Hematopoietic multipotent progenitor cell treated with erythropoietin and hydrocortisone succinate and interleukin-3 and kit ligand, for 6 days (in vitro differentiated cells): ENCODE results near the gene BCDIN3D.
"Not testable (repeated sequence)": the region's sequence is repeated elsewhere in the genome, so short reads cannot be mapped to it uniquely, and the experiment has no call there.

Experiments used
- DNase-seq: peaks from one replicate; pipeline ENCODE4 v3.0.0-alpha.2; 2015

BCDIN3D gene

DNA sequence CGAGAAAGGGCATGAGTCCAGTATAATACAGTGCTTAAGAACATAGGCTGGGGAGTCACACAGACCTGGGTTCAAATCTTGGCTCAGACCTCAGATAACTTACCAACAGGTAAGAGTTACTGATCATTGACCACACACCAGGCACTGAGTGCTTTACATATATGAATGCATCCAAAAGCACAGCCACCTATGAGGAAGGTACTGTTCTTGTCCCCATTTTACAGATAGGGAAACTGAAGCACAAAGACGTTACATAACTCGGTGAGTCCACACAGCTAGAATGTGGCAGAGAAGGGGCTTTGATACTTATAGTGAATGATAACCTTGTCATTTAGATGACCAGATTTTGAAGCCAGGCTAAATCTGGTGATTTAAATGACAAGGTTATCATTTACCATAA, 33.2 kb upstream of the BCDIN3D start:
- DNase-seq = no peak

DNA sequence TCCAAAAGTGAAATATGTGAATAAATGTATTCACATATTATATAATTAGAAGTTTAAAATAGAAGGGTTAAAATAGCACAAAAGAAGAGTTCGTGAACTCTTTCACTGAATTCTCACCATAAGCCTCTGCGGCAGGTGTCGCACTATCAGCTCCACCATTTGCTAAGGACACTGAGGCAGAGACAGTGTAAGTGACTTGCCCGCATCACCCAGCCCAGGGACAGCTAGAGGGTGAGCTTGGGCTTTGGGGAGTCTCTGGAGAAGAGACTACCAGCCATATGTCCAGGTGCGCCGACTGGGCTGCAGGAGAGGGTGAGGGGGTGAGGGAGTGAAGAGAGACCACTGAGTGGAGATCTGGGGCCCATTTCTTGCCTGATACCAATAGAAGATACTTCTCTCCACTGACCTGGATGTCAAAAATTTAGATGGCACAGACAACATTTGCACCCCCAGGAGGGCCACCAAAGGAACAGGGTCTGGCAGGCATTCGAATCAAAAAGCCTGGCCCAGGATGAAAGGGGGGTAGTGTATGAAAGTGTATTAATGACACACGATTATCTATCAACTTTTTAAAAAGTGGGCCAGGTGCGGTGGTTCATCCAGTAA, 32.3 kb upstream of the BCDIN3D start:
- DNase-seq = no peak

DNA sequence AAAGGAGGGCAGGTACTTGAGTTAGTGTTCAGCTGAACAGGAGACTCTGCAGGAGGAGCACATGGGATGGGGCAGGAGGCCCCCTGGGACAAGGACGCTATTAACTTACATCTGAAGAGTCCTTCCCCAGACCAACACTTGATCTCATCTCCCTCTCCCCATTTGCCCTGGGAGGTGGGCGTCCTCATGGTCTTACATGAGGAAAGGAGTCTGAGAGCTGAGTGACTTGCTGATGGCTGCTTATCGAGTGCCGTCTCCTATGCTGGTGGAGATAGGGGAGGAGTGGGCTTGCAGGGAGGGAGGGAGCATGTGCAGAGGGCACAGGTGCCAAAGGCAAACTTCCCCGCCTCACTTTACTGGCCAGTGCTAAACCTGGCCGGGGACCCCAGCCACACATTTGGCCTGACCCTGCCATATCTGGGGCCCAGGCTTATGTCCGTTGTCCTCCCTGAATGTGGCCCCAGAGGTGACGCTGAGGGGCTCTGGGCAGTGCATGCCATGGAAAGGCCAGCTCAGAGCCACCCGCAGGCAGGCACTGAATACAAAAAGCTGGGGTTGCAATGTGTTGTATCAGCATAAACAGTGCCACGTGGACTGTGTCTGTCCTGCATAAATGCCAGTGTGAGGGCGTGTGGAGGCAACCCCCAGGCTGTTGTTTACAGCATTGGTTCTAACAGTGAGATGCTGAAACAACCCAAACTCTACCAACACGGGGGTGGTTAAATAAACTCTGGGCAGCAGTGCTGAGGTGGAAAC, 31.4 kb upstream of the BCDIN3D start:
- DNase-seq = no peak

DNA sequence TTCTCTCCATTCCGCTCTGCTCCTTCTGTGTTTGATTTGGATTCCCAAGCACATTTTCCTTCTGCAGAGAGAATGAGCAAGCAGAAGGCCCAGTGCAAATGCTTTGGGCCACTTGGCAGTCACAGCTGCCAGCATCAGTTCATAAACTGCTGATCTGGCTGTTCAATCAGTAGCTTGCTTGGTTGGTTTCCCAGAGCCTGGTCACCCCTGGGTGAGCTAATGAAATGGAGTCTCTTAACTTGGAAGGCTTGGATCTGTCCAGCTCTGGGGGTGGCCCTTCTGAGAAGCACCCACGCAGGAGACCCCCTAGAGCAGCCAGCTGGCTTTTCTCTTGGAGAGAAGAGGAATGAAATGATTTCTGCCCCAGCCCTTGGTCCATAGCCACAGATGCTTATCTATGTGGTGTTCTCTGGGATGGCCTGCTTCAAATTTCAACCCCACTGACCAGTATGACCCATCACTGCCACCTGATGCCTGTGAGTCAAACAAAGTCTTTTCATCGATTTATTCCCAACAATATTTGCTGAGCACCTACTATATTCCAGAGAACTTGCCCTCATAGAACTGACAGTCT, 30.5 kb upstream of the BCDIN3D start:
- no peak for DNase-seq

DNA sequence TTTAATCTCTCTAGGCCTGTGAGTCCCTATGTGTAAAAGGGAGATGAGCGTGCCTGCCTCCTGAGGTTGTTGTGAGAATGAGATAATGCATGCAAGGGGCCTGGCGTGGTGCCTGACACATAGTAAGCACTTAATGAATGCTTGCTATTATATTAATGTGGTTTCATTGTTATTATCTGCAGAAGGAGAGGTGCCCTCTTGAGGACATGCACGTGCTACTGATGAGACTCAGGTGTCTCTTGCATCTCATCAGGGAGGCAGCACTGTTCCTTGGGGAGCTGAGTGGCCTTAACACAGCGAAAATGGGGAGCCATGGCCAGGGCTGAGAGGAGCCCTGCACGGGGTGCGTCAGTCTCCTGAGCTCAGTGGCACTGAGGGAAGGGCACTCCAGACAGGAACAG, 29.9 kb upstream of the BCDIN3D start:
- DNase-seq = peak; percentile 89

DNA sequence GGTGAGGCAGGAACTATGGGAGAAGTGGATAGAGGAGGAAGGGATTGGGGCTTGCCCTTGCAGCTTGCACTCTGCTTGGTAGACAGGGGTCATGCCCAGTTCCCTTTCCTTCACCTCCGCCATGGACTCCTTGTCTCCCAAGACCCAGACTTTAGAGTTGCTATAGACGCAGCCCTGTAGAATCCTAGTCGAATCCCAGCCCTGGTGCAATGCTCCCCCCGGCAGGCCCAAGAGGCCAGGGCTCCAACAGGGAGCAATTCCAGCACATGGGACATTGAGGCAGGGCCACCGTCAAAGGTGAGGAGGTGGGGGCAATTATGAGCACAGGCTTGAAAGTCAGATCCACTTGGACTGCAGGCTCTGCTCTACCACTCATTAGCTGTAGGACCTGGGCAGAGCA, 29.5 kb upstream of the BCDIN3D start:
- DNase-seq = no peak

DNA sequence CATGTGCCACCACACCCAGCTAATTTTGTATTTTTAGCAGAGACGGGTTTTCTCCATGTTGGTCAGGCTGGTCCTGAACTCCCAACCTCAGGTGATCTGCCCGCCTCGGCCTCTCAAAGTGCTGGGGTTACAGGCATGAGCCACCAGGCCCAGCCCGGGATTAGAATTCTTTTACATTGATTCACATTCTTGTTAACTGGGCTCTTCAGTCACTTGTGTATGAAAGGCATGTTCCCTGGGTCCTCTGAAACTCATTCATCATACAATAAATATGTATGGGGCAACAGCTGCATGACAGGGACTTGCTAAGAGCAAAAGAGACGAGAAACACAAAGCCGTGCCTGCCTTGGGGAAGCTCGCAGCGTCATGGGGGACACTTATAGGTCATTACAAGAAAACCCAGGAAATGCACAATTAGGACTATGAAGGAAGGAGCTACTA, 28.9 kb upstream of the BCDIN3D start:
- not testable (repeated sequence) for DNase-seq

DNA sequence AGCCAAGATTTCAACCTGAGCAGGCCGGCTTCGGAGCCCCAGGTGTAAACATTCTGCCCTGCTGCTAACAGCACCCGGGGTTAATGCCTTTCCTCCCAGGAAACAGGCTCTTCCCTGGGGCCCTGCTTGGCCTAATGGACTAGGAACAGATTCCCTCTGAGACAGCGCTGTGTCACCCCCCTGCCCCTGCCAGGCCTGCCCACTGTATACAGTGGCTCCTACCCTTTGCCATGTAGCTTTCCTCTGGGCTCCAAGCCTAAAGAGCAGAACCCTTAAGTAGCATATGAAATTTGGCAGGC, 28.3 kb upstream of the BCDIN3D start:
- no peak for DNase-seq

DNA sequence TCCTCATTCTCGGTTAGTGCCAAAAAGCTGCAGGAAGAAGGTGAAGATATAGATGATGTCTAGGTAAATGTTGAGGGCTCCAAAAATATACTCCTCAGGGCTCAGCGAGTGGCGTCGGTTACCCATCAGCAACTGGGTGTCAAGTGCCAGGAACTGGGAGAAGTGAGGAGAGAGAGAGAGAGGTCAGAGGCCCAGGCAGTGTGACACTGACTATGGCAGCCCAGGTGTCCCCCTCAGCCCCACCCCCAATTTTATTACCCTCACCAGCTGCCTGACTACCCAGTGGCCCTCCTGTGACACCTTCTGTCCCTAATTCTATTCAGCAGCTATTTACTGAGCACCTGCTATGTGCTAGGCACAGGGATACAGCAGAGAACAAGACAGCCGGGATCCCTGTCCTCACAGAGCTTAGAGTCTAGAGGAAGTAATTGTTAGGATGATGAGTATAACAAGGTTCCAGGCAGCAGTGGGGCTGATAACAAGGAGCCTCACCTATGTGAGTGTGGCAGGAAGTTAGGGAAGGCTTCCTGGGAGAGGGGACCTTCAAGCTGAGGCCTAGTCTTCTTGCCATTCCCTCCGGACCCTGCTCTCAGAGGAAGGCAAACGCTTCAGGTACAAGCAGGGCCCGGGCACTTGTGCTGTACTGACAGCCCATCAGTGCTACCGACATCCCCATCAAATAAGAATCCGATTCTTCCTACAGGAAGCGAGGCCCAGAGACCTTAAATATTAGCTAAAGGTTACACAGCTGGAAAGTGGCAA, 27.8 kb upstream of the BCDIN3D start:
- no peak for DNase-seq

DNA sequence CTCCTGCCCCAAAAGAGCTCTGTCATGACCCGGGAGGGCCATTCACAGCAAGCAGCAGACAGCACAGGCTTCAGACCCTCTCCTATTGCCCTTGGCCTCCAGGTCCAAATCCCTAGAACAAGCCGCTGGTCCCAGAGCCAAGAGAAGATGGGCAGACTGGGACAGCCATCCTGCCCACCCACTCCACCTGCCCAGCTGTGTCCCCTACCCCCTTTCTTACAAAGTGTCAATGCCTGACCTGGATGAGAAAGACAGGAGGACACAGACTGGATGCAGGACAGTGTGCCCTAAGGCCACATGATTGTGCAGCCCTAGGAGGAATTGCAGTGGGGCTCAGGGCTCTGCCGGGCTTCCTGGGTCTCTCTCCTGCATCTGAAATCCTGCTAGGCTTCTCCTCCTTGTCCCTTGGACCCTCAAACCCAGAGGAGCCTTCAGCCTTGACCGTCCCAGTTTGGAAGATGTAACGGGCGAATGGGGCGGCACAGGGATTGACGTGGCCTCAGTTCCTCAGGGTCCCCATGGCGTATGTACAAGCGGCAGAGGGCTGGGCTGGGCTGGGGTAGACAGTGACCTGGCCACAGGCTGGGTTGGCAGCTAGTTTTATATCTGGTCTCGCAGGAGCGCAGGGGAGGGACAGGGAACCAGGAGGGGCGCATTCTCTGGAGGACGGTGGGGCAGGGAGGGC, 27.1 kb upstream of the BCDIN3D start:
- no peak for DNase-seq

DNA sequence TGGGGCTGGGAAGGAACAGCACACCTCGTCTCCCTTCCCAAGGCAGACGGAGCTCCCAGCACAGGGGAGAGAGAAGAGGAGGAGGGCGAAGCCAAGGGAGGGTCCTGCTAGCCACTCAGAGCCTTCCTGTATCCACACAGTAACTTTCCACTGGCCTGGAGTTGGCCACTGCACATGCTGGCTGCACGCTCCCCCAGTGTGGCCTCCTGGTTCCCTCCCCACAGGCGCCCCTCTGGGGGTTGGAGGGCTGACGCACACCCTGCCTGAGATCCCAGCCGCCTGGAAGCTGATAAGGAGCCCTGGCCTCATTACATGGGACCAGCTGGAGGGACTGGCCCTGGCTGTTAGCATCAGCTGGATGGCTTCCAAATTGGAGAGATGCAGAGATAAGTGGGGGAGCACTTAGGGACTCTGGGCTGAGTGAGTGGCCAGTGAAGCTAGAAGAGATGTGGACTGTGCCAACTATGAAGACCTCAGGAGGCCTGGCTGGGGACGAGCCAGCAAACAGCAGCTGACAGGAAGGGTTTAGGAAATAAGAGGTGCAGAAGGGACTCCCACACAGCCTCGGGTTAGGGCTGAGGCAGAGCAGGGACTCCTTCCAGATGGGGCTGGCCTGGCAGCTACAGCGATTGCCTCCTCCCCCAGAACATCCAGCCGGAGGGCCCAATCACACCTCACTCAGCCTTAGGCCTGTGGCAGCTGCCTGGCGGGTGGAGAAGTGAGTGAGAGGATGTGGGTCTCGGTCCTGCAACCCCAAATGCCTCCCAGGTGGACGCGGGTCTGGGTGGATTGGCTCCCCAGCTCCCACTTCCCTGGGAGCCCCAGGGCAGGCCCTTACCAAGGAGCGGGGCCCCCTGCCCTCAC, 26.3 kb upstream of the BCDIN3D start:
- DNase-seq = peak; percentile 92

DNA sequence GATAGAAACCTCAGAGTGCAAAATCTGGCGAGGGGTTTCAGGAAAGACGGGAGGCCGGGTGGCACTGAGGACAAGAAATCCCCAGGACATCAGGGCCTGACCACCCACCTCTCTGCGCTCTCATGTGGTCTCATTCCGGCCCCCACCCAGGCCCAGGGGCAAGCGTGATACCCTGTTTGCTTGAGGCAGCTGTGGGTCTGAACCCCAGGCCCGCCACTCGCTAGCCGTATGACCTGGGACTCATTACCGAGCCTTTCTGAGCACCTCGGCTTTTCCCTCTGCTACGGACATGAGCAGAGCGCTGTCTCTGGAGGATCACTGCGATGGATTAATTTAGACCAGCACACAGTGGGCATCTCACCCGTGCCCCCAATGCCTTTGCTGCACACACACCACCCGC, 25.5 kb upstream of the BCDIN3D start:
- DNase-seq = no peak

DNA sequence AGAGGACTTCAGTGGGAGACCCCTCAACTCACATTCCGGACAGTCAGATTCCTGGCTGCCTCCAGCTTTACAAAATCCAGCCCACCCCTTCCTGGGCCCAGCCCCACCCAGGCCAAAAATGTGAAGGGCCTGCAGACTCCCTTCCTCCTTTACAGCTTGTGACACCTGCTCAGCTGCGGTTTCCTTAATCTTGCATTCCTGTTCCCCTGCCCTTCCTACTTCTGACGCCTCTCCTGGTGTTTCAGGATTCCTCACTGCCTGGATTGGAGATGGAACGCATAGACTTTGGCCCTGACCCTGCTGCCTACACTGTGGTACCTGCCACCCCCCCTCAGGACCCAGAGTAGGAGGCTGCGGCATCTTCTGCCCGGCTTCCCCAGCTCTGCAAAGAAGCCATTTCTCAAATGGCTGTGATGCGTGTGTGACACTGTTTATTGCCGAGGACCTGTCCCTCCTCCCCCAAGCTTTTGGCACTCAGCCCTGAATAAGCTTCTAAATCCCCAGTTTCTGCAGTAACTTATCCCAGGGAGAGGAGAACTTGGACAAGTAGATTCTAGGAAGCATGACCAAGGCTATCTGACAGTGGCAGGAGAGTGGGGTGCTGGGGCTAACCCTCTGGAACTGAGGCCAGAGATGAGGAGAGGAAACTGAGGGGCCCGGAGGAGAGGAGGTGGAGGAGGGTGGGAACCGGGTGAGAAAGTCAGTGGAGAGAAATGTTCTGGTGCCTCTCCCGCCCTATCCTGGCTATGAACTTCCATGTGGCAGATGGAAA, 24.9 kb upstream of the BCDIN3D start:
- peak; percentile 19 for DNase-seq

DNA sequence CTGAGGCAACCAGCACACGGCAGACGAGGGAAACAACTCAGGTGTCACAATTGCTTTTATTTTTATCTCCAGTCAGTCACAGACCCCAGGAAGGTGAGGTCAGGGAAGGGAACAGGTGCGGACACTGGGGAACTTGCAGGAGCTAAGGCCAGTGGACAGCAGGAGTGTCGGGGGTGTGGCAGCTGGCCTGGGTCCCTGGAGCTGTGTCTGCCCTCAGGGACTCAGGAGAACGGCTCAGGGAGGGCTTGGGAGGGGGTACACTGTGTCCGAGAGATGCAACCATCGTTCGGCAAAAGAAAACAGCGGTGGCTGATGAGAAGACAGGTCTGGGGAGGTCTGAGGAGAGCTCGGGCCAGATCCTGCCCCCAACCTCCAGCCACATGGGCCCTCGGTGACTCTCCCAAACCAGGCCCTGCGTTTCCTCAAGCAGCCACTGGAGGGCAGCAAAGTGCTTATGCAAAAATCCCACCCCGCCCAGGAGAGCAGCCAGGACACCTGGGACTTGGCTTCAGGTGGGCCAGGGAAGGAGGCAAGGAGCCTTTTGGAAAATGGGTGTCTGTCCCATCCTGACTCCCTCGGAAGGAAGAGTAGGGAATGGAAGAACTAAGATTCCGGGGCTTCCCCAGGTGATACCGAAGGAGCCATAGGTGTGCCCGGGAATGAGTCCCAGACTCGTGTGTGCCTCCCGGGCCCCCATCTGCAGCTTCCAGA, 24.1 kb upstream of the BCDIN3D start:
- DNase-seq = peak; percentile 83

DNA sequence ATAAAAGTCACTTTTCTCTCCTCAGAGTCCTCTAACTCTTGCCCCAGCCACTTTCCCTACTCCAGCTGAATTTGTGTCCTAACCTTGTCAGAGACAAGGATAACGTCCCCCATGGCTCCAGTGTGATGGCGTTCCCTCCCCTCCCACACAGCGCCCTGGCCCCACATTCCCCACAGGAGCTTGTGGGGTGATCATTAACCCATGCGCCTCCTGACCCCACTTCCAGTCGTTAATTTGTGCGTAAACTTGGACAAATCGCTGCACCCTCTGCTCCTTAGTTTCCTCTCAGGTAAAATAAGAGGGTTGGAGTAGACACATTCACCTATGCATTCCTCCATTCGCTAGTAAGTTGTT, 22.9 kb upstream of the BCDIN3D start:
- DNase-seq = no peak

DNA sequence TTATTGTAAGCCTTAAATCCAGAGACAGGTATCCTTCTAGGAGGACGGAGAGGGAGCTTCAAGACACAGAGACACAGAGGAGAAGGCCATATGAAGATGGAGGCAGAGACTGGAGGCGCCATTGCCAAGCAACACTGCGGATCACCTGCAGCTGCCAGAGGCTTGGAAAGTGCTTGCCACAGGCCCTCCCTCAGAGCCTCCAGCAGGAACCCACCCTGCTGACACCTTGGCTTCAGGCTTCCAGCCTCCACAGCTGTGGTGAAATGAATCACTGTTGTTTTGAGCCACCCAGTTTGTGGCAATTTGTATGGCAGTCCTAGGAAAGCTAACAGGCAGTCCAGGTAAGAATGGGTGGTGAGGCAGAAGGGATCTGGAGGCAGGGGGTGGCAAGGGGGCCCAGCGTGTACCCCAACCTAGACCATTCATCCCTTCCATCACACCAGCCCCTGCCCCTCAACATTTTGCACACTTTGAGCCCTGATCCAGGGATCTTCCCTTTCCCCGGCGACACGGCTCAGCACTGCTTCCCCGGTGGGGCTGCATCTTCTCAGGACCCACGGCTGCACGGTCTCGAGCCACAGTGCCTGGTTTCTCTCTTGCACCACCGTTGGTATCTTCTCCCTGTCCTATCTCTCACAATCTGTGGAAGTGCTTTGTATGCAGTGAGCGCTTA, 22.3 kb upstream of the BCDIN3D start:
- no peak for DNase-seq

DNA sequence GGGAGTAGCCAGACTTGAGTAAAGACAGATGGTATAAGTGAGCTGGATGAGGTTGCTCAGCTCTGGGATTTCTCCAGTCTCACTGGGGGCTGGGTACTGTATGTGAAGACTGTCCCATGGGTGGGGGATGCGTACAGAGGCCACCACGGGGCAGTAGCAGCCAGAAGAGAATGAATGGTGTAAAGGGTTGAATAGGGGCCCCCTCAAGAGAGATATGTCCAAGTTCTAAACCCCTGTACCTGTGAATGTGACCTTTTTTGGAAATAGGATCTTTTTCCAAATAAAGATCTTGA, 21.8 kb upstream of the BCDIN3D start:
- DNase-seq = no peak

DNA sequence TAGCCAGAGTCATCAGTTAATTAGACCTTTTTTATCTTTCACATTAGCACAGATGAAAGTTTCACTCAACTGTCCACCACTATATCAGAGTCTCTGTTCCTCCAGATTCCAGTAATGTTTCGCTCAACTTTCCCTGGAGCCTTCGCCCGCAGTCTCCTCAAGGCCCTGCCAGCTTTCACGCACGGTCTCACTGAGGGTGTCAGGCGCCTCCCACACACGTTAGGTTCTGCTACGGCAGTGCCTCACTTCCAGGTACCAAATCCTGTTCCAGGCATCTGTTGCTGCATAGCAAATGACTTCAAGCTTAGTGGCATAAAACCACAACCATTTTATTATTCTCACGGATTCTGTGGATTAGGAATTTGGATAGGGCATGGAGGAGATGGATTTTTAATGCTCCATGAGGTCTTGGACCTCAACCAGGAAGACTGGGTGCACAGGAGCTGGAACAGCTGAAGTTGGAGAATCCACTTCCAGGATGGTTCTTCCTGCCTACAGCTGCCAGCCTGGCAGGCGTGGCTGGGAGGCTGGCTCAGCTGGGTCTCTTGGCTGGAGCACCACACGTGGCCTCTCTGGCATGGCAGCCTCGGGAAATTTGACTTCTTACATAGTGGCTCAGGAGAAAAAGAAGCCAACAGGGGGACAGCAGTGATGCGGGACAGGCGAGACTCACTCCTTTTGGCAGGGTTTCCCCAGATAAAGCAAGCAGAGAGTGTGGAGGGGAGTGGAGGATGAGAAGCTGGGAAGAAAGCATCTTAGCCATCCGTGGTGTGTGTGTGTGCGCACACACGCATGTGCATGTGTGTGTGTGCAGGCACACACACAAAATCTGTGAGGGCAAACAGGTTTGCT, 21.3 kb upstream of the BCDIN3D start:
- DNase-seq = no peak

DNA sequence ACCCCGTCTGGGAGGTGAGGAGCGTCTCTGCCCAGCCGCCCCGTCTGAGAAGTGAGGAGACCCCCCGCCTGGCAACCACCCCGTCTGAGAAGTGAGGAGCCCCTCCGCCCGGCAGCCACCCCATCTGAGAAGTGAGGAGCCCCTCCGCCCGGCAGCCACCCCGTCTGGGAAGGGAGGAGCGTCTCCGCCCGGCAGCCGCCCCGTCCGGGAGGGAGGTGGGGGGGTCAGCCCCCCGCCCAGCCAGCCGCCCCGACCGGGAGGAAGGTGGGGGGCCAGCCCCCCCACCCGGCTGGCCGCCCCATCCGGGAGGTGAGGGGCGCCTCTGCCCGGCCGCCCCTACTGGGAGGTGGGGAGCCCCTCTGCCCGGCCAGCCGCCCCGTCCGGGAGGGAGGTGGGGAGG, 18.0 kb upstream of the BCDIN3D start:
- DNase-seq = not testable (repeated sequence)

DNA sequence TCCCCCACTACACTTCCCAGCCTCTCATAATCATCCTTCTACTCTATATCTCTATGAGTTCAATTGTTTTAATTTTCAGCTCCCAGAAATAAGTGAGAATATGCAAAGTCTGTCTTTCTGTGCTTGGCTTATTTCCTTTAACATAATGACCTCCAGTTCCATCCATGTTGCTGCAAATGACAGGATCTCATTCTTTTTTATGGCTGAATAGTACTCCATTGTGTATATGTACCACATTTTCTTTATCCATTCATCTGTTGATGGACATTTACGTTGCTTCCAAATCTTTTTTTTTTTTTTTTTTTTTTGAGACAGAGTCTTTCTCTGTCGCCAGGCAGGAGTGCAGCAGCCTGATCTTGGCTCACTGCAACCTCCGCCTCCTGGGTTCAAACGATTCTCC, 13.0 kb upstream of the BCDIN3D start:
- DNase-seq = not testable (repeated sequence)
